HEK293 (cell line): ENCODE measurements around the gene GNAT1.
A peak's percentile ranks its signal among the peaks of the same experiment; 100 is the strongest.

Source experiments
- CTCF ChIA-PET: fragments of 350-600 bp; formaldehyde crosslinking; extraction: SDS; loops from one replicate; lab custom pipeline; 2021; ENCODE audit warnings: antibody characterized with exemption; lab: Yijun Ruan, JAX
- POLR2A ChIA-PET: fragments of 300-600 bp; formaldehyde crosslinking; extraction: SDS; loops from one replicate; lab custom pipeline; 2020; ENCODE audit warnings: antibody characterized with exemption, inconsistent platforms; lab: Yijun Ruan, JAX
- H3K27ac ChIP-seq: fragments of 200-500 bp; sonication (Bioruptor generic); 2 replicates; pipeline ENCODE4 v1.5.1; 2014; ENCODE audit warnings: low read depth, low read length, control low read depth, inconsistent platforms; ENCODE audit errors: extremely low read depth
- H3K36me3 ChIP-seq, 2 experiments: fragments of 200-500 bp in 1 of 2; sonication (Bioruptor generic) in 1 of 2; 1 replicate in 1 of 2; 2 replicates in 1 of 2; pipeline ENCODE4 v1.5.1; 2014 to 2017; ENCODE audit warnings: inconsistent platforms in 2 of 2, low read length in 2 of 2; ENCODE audit not compliant: control insufficient read depth in 2 of 2, insufficient read depth in 1 of 2
- H3K4me1 ChIP-seq: fragments of 200-500 bp; sonication (Bioruptor generic); 2 replicates; pipeline ENCODE4 v1.5.1; 2014; ENCODE audit warnings: mild to moderate bottlenecking, low read length, inconsistent platforms; ENCODE audit not compliant: control insufficient read depth, insufficient read depth
- H3K4me3 ChIP-seq: 2 replicates; pipeline ENCODE4 v1.5.1; 2011; ENCODE audit warnings: low read depth, mild to moderate bottlenecking, control low read depth, low read length, moderate library complexity
- H3K9me3 ChIP-seq: fragments of 200-500 bp; sonication (Bioruptor generic); 2 replicates; pipeline ENCODE4 v1.5.1; 2014; ENCODE audit warnings: low read depth, low read length, inconsistent platforms; ENCODE audit not compliant: control insufficient read depth, insufficient read depth
- AEBP2 ChIP-seq: fragments of 450-650 bp; formaldehyde crosslinking; IDR thresholded peaks from 2 replicates; pipeline ENCODE4 v1.5.1; 2016; ENCODE audit warnings: missing biosample characterization, missing genetic modification characterization, borderline replicate concordance
- ATF2 ChIP-seq: fragments of 450-650 bp; formaldehyde crosslinking; IDR thresholded peaks from 2 replicates; pipeline ENCODE4 v1.5.1; 2016; ENCODE audit warnings: missing biosample characterization, missing genetic modification characterization, low read depth
- FEZF1 ChIP-seq: fragments of 450-650 bp; formaldehyde crosslinking; IDR thresholded peaks from 2 replicates; pipeline ENCODE4 v1.5.1; 2016; ENCODE audit warnings: missing biosample characterization, missing genetic modification characterization
- HOXC10 ChIP-seq: sonication (generic); formaldehyde crosslinking; IDR thresholded peaks from 2 replicates; pipeline ENCODE4 v1.8.1; 2023; ENCODE audit warnings: mild to moderate bottlenecking, missing genetic modification reagents
- KLF10 ChIP-seq: fragments of 450-650 bp; IDR thresholded peaks from 2 replicates; pipeline ENCODE4 v1.5.1; 2018; ENCODE audit warnings: missing biosample characterization, mild to moderate bottlenecking, missing genetic modification characterization
- KLF17 ChIP-seq: fragments of 450-650 bp; formaldehyde crosslinking; IDR thresholded peaks from 2 replicates; pipeline ENCODE4 v1.5.1; 2016; ENCODE audit warnings: missing biosample characterization, missing genetic modification characterization
- PRDM10 ChIP-seq: fragments of 450-650 bp; formaldehyde crosslinking; IDR thresholded peaks from 2 replicates; pipeline ENCODE4 v1.5.1; 2016; ENCODE audit warnings: missing biosample characterization, missing genetic modification characterization
- SCRT1 ChIP-seq: fragments of 450-650 bp; formaldehyde crosslinking; IDR thresholded peaks from 2 replicates; pipeline ENCODE4 v1.5.1; 2016; ENCODE audit warnings: missing biosample characterization, missing genetic modification characterization, borderline replicate concordance
- SCRT2 ChIP-seq: fragments of 450-650 bp; formaldehyde crosslinking; IDR thresholded peaks from 2 replicates; pipeline ENCODE4 v1.5.1; 2016; ENCODE audit warnings: missing biosample characterization, missing genetic modification characterization
- ZBTB6 ChIP-seq: fragments of 450-650 bp; formaldehyde crosslinking; IDR thresholded peaks from 2 replicates; pipeline ENCODE4 v1.5.1; 2017; ENCODE audit warnings: missing biosample characterization, missing genetic modification characterization
- ZFHX2 ChIP-seq: fragments of 450-650 bp; formaldehyde crosslinking; conservative IDR thresholded peaks from 2 replicates; pipeline ENCODE4 v1.5.1; 2016; ENCODE audit warnings: missing biosample characterization, missing genetic modification characterization
- ZFP3 ChIP-seq: fragments of 450-650 bp; formaldehyde crosslinking; IDR thresholded peaks from 2 replicates; pipeline ENCODE4 v1.5.1; 2016; ENCODE audit warnings: low read depth, missing biosample characterization, missing genetic modification characterization
- ZNF202 ChIP-seq: fragments of 450-650 bp; formaldehyde crosslinking; IDR thresholded peaks from 2 replicates; pipeline ENCODE4 v1.5.1; 2016; ENCODE audit warnings: missing biosample characterization, missing genetic modification characterization, borderline replicate concordance
- ZNF214 ChIP-seq: fragments of 450-650 bp; formaldehyde crosslinking; IDR thresholded peaks from 2 replicates; pipeline ENCODE4 v1.5.1; 2017; ENCODE audit warnings: missing biosample characterization, mild to moderate bottlenecking, missing genetic modification characterization, borderline replicate concordance
- ZNF221 ChIP-seq: fragments of 450-650 bp; formaldehyde crosslinking; IDR thresholded peaks from 2 replicates; pipeline ENCODE4 v1.5.1; 2017; ENCODE audit warnings: missing biosample characterization, missing genetic modification characterization, borderline replicate concordance
- ZNF350 ChIP-seq: fragments of 450-650 bp; formaldehyde crosslinking; IDR thresholded peaks from 2 replicates; pipeline ENCODE4 v1.5.0; 2017; ENCODE audit warnings: missing biosample characterization, mild to moderate bottlenecking, missing genetic modification characterization
- ZNF501 ChIP-seq: fragments of 450-650 bp; formaldehyde crosslinking; IDR thresholded peaks from 2 replicates; pipeline ENCODE4 v1.5.1; 2016; ENCODE audit warnings: missing biosample characterization, missing genetic modification characterization
- ZNF704 ChIP-seq: fragments of 450-650 bp; formaldehyde crosslinking; IDR thresholded peaks from 2 replicates; pipeline ENCODE4 v1.5.1; 2016; ENCODE audit warnings: missing biosample characterization, missing genetic modification characterization

GNAT1 gene

GRCh38 chr3:50173685-50174516, 17.5 kb upstream of the GNAT1 start (continued):
- TF ChIP-seq ZBTB6 (tag by site-specific recombination) (no peak), ZFHX2 (peak; percentile 33; the same call in 1 of the 2 replicates), ZFP3 (tag by site-specific recombination) (no peak), KLF10 (no peak), ZNF501 (no peak), HOXC10 (no peak), ZNF350 (no peak), SCRT1 (tag by site-specific recombination) (peak; percentile 97), ZNF221 (tag by site-specific recombination) (no peak), ZNF704 (tag by site-specific recombination) (no peak), SCRT2 (tag by site-specific recombination) (peak; percentile 96), ATF2 (tag by site-specific recombination) (no peak)

GRCh38 chr3:50174517-50174895, 16.9 kb upstream of the GNAT1 start:
- Histone ChIP-seq H3K4me3 (no peak overlapping the region), H3K9me3 (no peaks in the 10 kb centered on the region), H3K36me3 (peaks cover 0 to 38% of the 10 kb centered on the region in 2 experiments; a peak in 1 of 3 replicates), H3K27ac (no peak overlapping the region), H3K4me1 (no peaks in the 10 kb centered on the region)
- TF ChIP-seq KLF17 (tag by site-specific recombination) (no peak), FEZF1 (tag by site-specific recombination) (no peak), AEBP2 (no peak), ZNF202 (no peak), ATF2 (tag by site-specific recombination) (no peak), ZNF214 (tag by site-specific recombination) (no peak), PRDM10 (tag by site-specific recombination) (no peak)
- ChIA-PET CTCF (interaction anchor here (0.7 to 0.8 kb wide), 2 partner anchors 16 to 125 kb away, joined by 3 to 5 read pairs; no protein-coding TSS in a partner anchor), POLR2A (no interaction called here)
